K562 (cell line): ENCODE data around the gene ERC2. TPM values are rescaled to one million over a fixed set of nuclear protein-coding genes. Genes with fewer than 3 reads are reported as not detected.

Source experiments
- ATAC-seq: fragments of 200-7000 bp; cut with Tn5 transposase; 3 replicates; pipeline ENCODE4 v1.9.1; 2020; ENCODE audit warnings: moderate library complexity
- BruUV-seq: library from RNA; stranded (reverse); fragments of 400-500 nt; replicated peaks from 2 replicates; lab custom pipeline; 2021; lab: Mats Ljungman, UMichigan
- CTCF ChIA-PET: fragments of 300-600 bp; formaldehyde crosslinking; extraction: SDS; loops from one replicate; lab custom pipeline; 2021; ENCODE audit warnings: low intra/inter-chr PET ratio; lab: Yijun Ruan, JAX
- POLR2A ChIA-PET: fragments of 300-600, 350-650 bp; sonication (Branson Sonifier 250); formaldehyde crosslinking; extraction: SDS; loops from one replicate; lab custom pipeline; 2021; ENCODE audit warnings: antibody characterized with exemption, inconsistent platforms; lab: Yijun Ruan, JAX
- DNase-seq, 4 experiments: peaks; one replicate each; pipeline versions ENCODE4 v3.0.0 to v3.0.0-alpha.2; 2011 to 2018; ENCODE audit warnings: low spot score in 3 of 4, mixed read lengths in 3 of 4; ENCODE audit errors: extremely low read depth in 1 of 4
- FAIRE-seq: peaks from 2 replicates; lab custom pipeline; 2011; peaks lifted over from hg19 to GRCh38; lab: Jason Lieb, UNC
- H2AFZ ChIP-seq: 2 replicates; pipeline ENCODE4 v1.6.0; 2011; ENCODE audit warnings: low read depth, low read length, control low read depth, inconsistent platforms
- H3K27ac ChIP-seq: fragments of 200-600 bp; 3 replicates; pipeline ENCODE4 v1.8.0; 2011; ENCODE audit warnings: low read depth, mild to moderate bottlenecking, control low read depth, inconsistent platforms, low read length, moderate library complexity, mixed read lengths; ENCODE audit errors: extremely low read depth
- H3K27me3 ChIP-seq, 2 experiments: fragments of 300-600 bp in 1 of 2; 2 replicates in 1 of 2; 3 replicates in 1 of 2; pipeline versions ENCODE4 v1.6.0 to v1.8.0; 2011; ENCODE audit warnings: inconsistent platforms in 2 of 2, low read length in 2 of 2, mild to moderate bottlenecking in 1 of 2, mixed read lengths in 1 of 2, moderate library complexity in 1 of 2; ENCODE audit not compliant: control insufficient read depth in 2 of 2, insufficient read depth in 2 of 2
- H3K36me3 ChIP-seq: fragments of 300-600 bp; 3 replicates; pipeline ENCODE4 v1.8.0; 2011; ENCODE audit warnings: mild to moderate bottlenecking, low read length, inconsistent platforms; ENCODE audit not compliant: control insufficient read depth, insufficient read depth
- H3K4me1 ChIP-seq, 2 experiments: fragments of 200-600 bp in 1 of 2; replicated peaks in 1 of 2; 2 replicates in 1 of 2; 3 replicates in 1 of 2; pipeline versions ENCODE4 v1.5.1 to v1.8.0; 2011; ENCODE audit warnings: inconsistent platforms in 2 of 2, low read length in 2 of 2, mild to moderate bottlenecking in 1 of 2, mixed read lengths in 1 of 2, moderate library complexity in 1 of 2; ENCODE audit not compliant: control insufficient read depth in 2 of 2, insufficient read depth in 2 of 2
- H3K4me2 ChIP-seq: 2 replicates; pipeline ENCODE4 v1.6.1; 2011; ENCODE audit warnings: low read length, control low read depth, inconsistent platforms, mixed read lengths; ENCODE audit not compliant: insufficient read depth
- H3K4me3 ChIP-seq: fragments of 200-600 bp; sonication (generic), shearing (Covaris generic); 2 replicates; pipeline ENCODE4 v1.5.1; 2016; ENCODE audit warnings: control low read depth, inconsistent platforms
- H3K79me2 ChIP-seq: fragments of 200-600 bp; 3 replicates; pipeline ENCODE4 v1.8.0; 2011; ENCODE audit warnings: low read length, inconsistent platforms; ENCODE audit not compliant: control insufficient read depth, insufficient read depth
- H3K9ac ChIP-seq, 2 experiments: 2 replicates each; pipeline versions ENCODE4 v1.6.0 to v1.6.1; 2011; ENCODE audit warnings: low read depth in 2 of 2, low read length in 2 of 2, control low read depth in 1 of 2, inconsistent platforms in 1 of 2, mild to moderate bottlenecking in 1 of 2, mixed read lengths in 1 of 2; ENCODE audit not compliant: insufficient read depth in 1 of 2
- H3K9me1 ChIP-seq: one replicate; pipeline ENCODE4 v1.6.0; 2011; ENCODE audit warnings: inconsistent platforms, mild to moderate bottlenecking, low read length, moderate library complexity; ENCODE audit not compliant: control insufficient read depth, insufficient read depth
- H3K9me3 ChIP-seq: replicated peaks from 2 replicates; pipeline ENCODE4 v1.5.1; 2011; ENCODE audit warnings: low read depth, low read length, inconsistent platforms; ENCODE audit not compliant: control insufficient read depth, insufficient read depth
- H4K20me1 ChIP-seq: replicated peaks from 2 replicates; pipeline ENCODE4 v1.6.1; 2011; ENCODE audit warnings: low read length, inconsistent platforms, mixed read lengths; ENCODE audit not compliant: control insufficient read depth, insufficient read depth
- ARNT ChIP-seq, 2 experiments: fragments of 450-650 bp; IDR thresholded peaks; 2 replicates each; pipeline ENCODE4 v1.6.1; 2016; ENCODE audit warnings: mild to moderate bottlenecking in 1 of 2
- BDP1 ChIP-seq: IDR thresholded peaks from 3 replicates; pipeline ENCODE4 v1.6.1; 2011; ENCODE audit not compliant: insufficient read length, insufficient read depth
- EHMT2 ChIP-seq: fragments of 450-650 bp; IDR thresholded peaks from 2 replicates; pipeline ENCODE4 v1.6.1; 2018; ENCODE audit warnings: antibody characterized with exemption
- EP300 ChIP-seq: IDR thresholded peaks from 2 replicates; pipeline ENCODE4 v1.6.1; 2012; ENCODE audit warnings: low read length, improper control_type of control experiment
- HMGN3 ChIP-seq: IDR thresholded peaks from 2 replicates; pipeline ENCODE4 v1.6.1; 2011; ENCODE audit warnings: borderline replicate concordance, low read depth, mild to moderate bottlenecking, mixed read lengths, low read length; ENCODE audit not compliant: insufficient read length; ENCODE audit errors: extremely low read depth
- NONO ChIP-seq, 2 experiments: fragments of 200-400 bp in 1 of 2; fragments of 450-650 bp in 1 of 2; formaldehyde crosslinking in 1 of 2; IDR thresholded peaks; 2 replicates each; pipeline ENCODE4 v1.6.1; 2017; ENCODE audit warnings: low read depth in 2 of 2, mild to moderate bottlenecking in 2 of 2, moderate library complexity in 2 of 2, low read length in 1 of 2
- RFX5 ChIP-seq: IDR thresholded peaks from 2 replicates; pipeline ENCODE4 v1.6.1; 2011; ENCODE audit warnings: low read depth, mild to moderate bottlenecking, improper control_type of control experiment, low read length
- THRB ChIP-seq: fragments of 450-650 bp; formaldehyde crosslinking; conservative IDR thresholded peaks from 2 replicates; pipeline ENCODE4 v1.4.0; 2022; ENCODE audit warnings: mild to moderate bottlenecking, missing genetic modification characterization
- ZC3H11A ChIP-seq: IDR thresholded peaks from 2 replicates; pipeline ENCODE4 v1.6.1; 2012; ENCODE audit warnings: low read depth, low read length, improper control_type of control experiment
- ZFP30 ChIP-seq: fragments of 250-450 bp; sonication (Bioruptor Pico); IDR thresholded peaks from 2 replicates; pipeline ENCODE4 v1.8.0; 2022; ENCODE audit warnings: moderate library complexity, mild to moderate bottlenecking, inconsistent platforms, borderline replicate concordance
- ZKSCAN1 ChIP-seq: fragments of 150-350 bp; IDR thresholded peaks from 2 replicates; pipeline ENCODE4 v1.6.1; 2016; ENCODE audit warnings: low read depth, low read length
- ZNF232 ChIP-seq: sonication (generic); formaldehyde crosslinking; IDR thresholded peaks from 2 replicates; pipeline ENCODE4 v1.8.0; 2022; ENCODE audit warnings: mild to moderate bottlenecking, missing genetic modification reagents
- ZNF3 ChIP-seq: fragments of 250-450 bp; sonication (Bioruptor Pico); IDR thresholded peaks from 2 replicates; pipeline ENCODE4 v1.5.0; 2021; ENCODE audit warnings: mild to moderate bottlenecking, moderate library complexity
- ZNF407 ChIP-seq: fragments of 450-650 bp; IDR thresholded peaks from 2 replicates; pipeline ENCODE4 v1.6.1; 2016; ENCODE audit warnings: low read depth
- WGBS: fragments of 100-300 bp; shearing (Covaris generic); methylation state at CpG from one replicate; pipeline ENCODE4 v1.1.6; 2016; ENCODE audit warnings: low coverage, mixed read lengths; ENCODE audit not compliant: insufficient coverage; ENCODE audit errors: missing lambda C conversion rate; 5-methylcytosine and 5-hydroxymethylcytosine counted together
- in situ Hi-C: fragments of 300-500 bp; cut with MboI; formaldehyde crosslinking; loops from 4 replicates; pipeline ENCODE4 v1.15.0; 2018; ENCODE audit warnings: inconsistent platforms, mixed read lengths
- intact Hi-C: fragments of 100-400 bp; cut with micrococcal nuclease; formaldehyde crosslinking; loops from 2 replicates; pipeline ENCODE4 v1.14.2; 2022
- polyA plus RNA-seq, 8 experiments: library from polyadenylated mRNA; depleted of rRNA in 4 of 8; stranded (reverse) in 5 of 8; unstranded in 3 of 8; fragments of >200 nt; fragmentation: Nextera tagmentation in 2 of 8; fragmentation: Illumina TruSeq in 1 of 8; extraction: Ambion mirVana in 2 of 8; extraction: Trizol in 1 of 8; gene quantifications; 2 replicates each; pipeline versions ENCODE4 v1.2.1 to v1.2.3, GENCODE V29; 2011 to 2014; ENCODE audit warnings: inconsistent platforms in 1 of 8, missing spikeins in 1 of 8
- total RNA-seq, 7 experiments: library from RNA; depleted of rRNA in 6 of 7; stranded (reverse); fragments of >200 nt in 6 of 7; fragmentation: Illumina TruSeq in 2 of 7; extraction: Trizol in 2 of 7; gene quantifications; 2 replicates each; pipeline versions ENCODE4 v1.2.1 to v1.2.3, GENCODE V29; 2011 to 2021; ENCODE audit warnings: low replicate concordance in 1 of 7

ERC2 gene
- total and polyA plus RNA-seq, 9 of the 15 experiments (the other 6 are each of a cell fraction or from before 2014, with no cell fraction given), result 0.04 to 0.18 (median 0.07) TPM; not detected in 2

DNA sequence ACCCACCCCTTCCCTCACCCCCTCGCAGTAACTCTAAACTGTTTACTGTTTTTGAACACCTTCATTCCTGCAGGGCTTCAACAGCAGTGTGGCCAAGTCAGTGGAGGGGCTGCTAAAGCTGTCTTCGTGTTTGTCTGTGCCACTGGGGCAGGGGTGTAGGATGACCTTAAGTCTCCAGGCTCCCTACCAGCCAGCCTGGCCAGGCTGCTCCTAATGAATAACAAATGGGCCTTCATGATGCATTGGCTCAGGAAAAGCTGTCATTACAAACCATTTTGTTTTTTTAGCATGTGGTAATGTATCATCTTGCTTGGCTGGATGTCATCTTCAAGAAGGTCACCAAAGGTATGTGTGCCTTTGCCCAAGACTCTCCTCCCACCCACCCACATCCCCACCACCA lies 609.0 kb downstream of the ERC2 start:
- POLR2A ChIA-PET, result no interaction called here
- TF ChIP-seq RFX5 (no peak), ZNF407 (no peak), EHMT2 (no peak), ZC3H11A (no peak), BDP1 (no peak), HMGN3 (no peak), ARNT (IDR thresholded peaks at IDR 0.05) (no peak), ZNF3 (CRISPR knock-in tag) (no peak), ZFP30 (no peak), THRB (no peak), ZNF232 (CRISPR knock-in tag) (no peak), EP300 (no peak), ZKSCAN1 (no peak), NONO (IDR thresholded peaks at IDR 0.05; ENCODE audit: low read depth in 2 of 2, low read length in 1 of 2) (no peak)

More for the DNA sequence above, 609.0 kb downstream of the ERC2 start:
- no peaks in the 10 kb centered on the region for H3K27me3 ChIP-seq
- no peak overlapping the region for H3K4me2 ChIP-seq
- no peak overlapping the region for H3K27ac ChIP-seq
- H3K4me1 ChIP-seq, result no peaks in the 10 kb centered on the region
- H3K36me3 ChIP-seq, result no peaks in the 10 kb centered on the region
- ATAC-seq (no peak), FAIRE-seq (no peak), DNase-seq (no peak)
- no peaks in the 10 kb centered on the region for H3K9me1 ChIP-seq
- 0% methylated on average over 1 of the region's 2 CpGs for WGBS
- H4K20me1 ChIP-seq, result no peaks in the 10 kb centered on the region
- H2AFZ ChIP-seq, result no peak overlapping the region
- CTCF ChIA-PET, result no interaction called here
- BruUV-seq, result no TSS peak
- intact Hi-C loops, result no loop called here
- H3K9me3 ChIP-seq, result no peaks in the 10 kb centered on the region
- no peaks in the 10 kb centered on the region for H3K79me2 ChIP-seq
- no peak overlapping the region for H3K9ac ChIP-seq
- no peak overlapping the region for H3K4me3 ChIP-seq
- in situ Hi-C loops, result no loop called here
